ENCODE results near the gene PKN3.

GRCh38 chr9:128729302-128729701, 27.0 kb downstream of the PKN3 start:
- no peak for TF ChIP-seq CTCF (IDR thresholded peaks at IDR 0.05; ENCODE audit: poor library complexity, severe bottlenecking)
- TF ChIP-seq MXI1 (conservative IDR thresholded peaks at IDR 0.05; ENCODE audit: poor library complexity, severe bottlenecking) = no peak
- no peak for TF ChIP-seq EZH2 (IDR thresholded peaks at IDR 0.05; ENCODE audit: borderline replicate concordance, insufficient read depth, low read length, poor library complexity, severe bottlenecking)
- TF ChIP-seq EP300 (conservative IDR thresholded peaks at IDR 0.05; ENCODE audit: poor library complexity, severe bottlenecking) = no peak
